Tibial artery (tissue), 4 donors: ENCODE data around the gene TNF.
A peak's percentile ranks its signal among the peaks of the same experiment; 100 is the strongest.

Source experiments
- DNase-seq, 2 donors: peaks; one replicate each; pipeline ENCODE4 v3.0.0-alpha.2; 2019
- H3K27ac ChIP-seq, 2 donors: fragments of 200-600 bp; sonication (generic) in 1 of 2; 1 replicate in 1 of 2; 2 replicates in 1 of 2; pipeline ENCODE4 v1.5.1; 2018 to 2019; ENCODE audit warnings: mild to moderate bottlenecking in 1 of 2
- H3K27me3 ChIP-seq, 2 donors: fragments of 200-600 bp; sonication (generic) in 1 of 2; one replicate each; pipeline versions ENCODE4 v1.5.1 to v1.6.0; 2016 to 2019
- H3K36me3 ChIP-seq, 3 donors: fragments of 200-600 bp; sonication (generic) in 2 of 3; one replicate each; pipeline ENCODE4 v1.5.1; 2016 to 2019; ENCODE audit warnings: mild to moderate bottlenecking in 2 of 3
- H3K4me1 ChIP-seq, 4 donors: fragments of 200-600 bp; sonication (generic) in 2 of 4; 1 replicate in 3 of 4; 2 replicates in 1 of 4; pipeline ENCODE4 v1.5.1; 2016 to 2019
- H3K4me3 ChIP-seq, 2 donors: fragments of 200-600 bp; sonication (generic) in 1 of 2; 1 replicate in 1 of 2; 2 replicates in 1 of 2; pipeline ENCODE4 v1.5.1; 2018 to 2019; ENCODE audit warnings: mild to moderate bottlenecking in 2 of 2
- H3K9me3 ChIP-seq, 3 donors: fragments of 200-600 bp; sonication (generic) in 1 of 3; one replicate each; pipeline ENCODE4 v1.5.1; 2016 to 2019
- CTCF ChIP-seq, 2 experiments: fragments of 200-600 bp in 1 of 2; fragments of 450-650 bp in 1 of 2; IDR thresholded peaks; one replicate each; pipeline ENCODE4 v1.5.1; 2017 to 2019; ENCODE audit warnings: antibody characterized with exemption in 2 of 2, mild to moderate bottlenecking in 1 of 2, moderate library complexity in 1 of 2
- intact Hi-C: fragments of 100-400 bp; cut with DNase I; formaldehyde crosslinking; loops from one replicate; pipeline ENCODE4 v1.15.0; 2023; ENCODE audit warnings: low total_unique reads

TNF gene

GRCh38 chr6:31614075-31614619 is 38.8 kb downstream of the TNF start:
- H3K27ac ChIP-seq: no peak overlapping the region
- no peaks in the 10 kb centered on the region for H3K9me3 ChIP-seq
- no peaks in the 10 kb centered on the region for H3K4me1 ChIP-seq
- no peak overlapping the region for H3K4me3 ChIP-seq
- no peak for TF ChIP-seq CTCF (IDR thresholded peaks at IDR 0.05)
- no peaks in the 10 kb centered on the region for H3K36me3 ChIP-seq
- DNase-seq: no peak
- no peaks in the 10 kb centered on the region for H3K27me3 ChIP-seq
- intact Hi-C loops: no loop called here

- no peaks in the 10 kb centered on the region for H3K36me3 ChIP-seq
- DNase-seq: no peak
- intact Hi-C loops: no loop called here
- no peaks in the 10 kb centered on the region for H3K9me3 ChIP-seq
- no peak for TF ChIP-seq CTCF (IDR thresholded peaks at IDR 0.05)
- H3K27me3 ChIP-seq: no peaks in the 10 kb centered on the region
- no peaks in the 10 kb centered on the region for H3K4me1 ChIP-seq
- H3K4me3 ChIP-seq: peak within 1 kb of the TSS; percentile 1 to 18
- no peak within 1 kb of the TSS for H3K27ac ChIP-seq
Measured at GRCh38 chr6:31614684-31615578, 39.6 kb downstream of the TNF start, which contains the start of gene AIF1. AIF1 (plus strand) TSS chr6:31615234; CDS start chr6:31615330, 96 bp downstream.

GRCh38 chr6:31615748-31616147 is 40.4 kb downstream of the TNF start:
- Histone ChIP-seq H3K4me3 (peak overlapping the region; percentile 1 to 18), H3K27me3 (no peaks in the 10 kb centered on the region), H3K4me1 (no peaks in the 10 kb centered on the region), H3K36me3 (no peaks in the 10 kb centered on the region), H3K27ac (no peak overlapping the region), H3K9me3 (no peaks in the 10 kb centered on the region)
- intact Hi-C loops: no loop called here
- TF ChIP-seq CTCF (IDR thresholded peaks at IDR 0.05): no peak
- no peak for DNase-seq

GRCh38 chr6:31617010-31617409 is 41.6 kb downstream of the TNF start:
- Histone ChIP-seq H3K27ac (no peak overlapping the region), H3K9me3 (no peaks in the 10 kb centered on the region), H3K4me1 (peaks cover 0 to 6% (median 3%) of the 10 kb centered on the region in 4 donors), H3K36me3 (no peaks in the 10 kb centered on the region), H3K4me3 (no peak overlapping the region), H3K27me3 (no peaks in the 10 kb centered on the region)
- intact Hi-C loops: no loop called here
- no peak for DNase-seq
- TF ChIP-seq CTCF (IDR thresholded peaks at IDR 0.05): no peak

- Histone ChIP-seq H3K27ac (peak overlapping the region; percentile 90 to 91), H3K27me3 (no peaks in the 10 kb centered on the region), H3K4me3 (peak overlapping the region; percentile 63 to 79), H3K36me3 (peaks cover 12 to 18% (median 16%) of the 10 kb centered on the region in 3 donors), H3K4me1 (peaks cover 0 to 16% (median 7%) of the 10 kb centered on the region in 4 donors), H3K9me3 (no peaks in the 10 kb centered on the region)
- DNase-seq: peak; percentile 99
- intact Hi-C loops: no loop called here
- TF ChIP-seq CTCF (IDR thresholded peaks at IDR 0.05): no peak
Measured at GRCh38 chr6:31619805-31620585, 44.6 kb downstream of the TNF start.
